Liver (tissue), 9 donors: ENCODE measurements around the gene SRRM1. TPM values are rescaled to one million over a fixed set of nuclear protein-coding genes. Genes with fewer than 3 reads are reported as not detected.

Experiments
- DNase-seq: peaks from one replicate; pipeline ENCODE4 v3.0.0-alpha.2; 2017; ENCODE audit warnings: low spot score
- H3K27ac ChIP-seq, 2 donors: one replicate each; pipeline ENCODE4 v1.7.0; 2013; ENCODE audit warnings: inconsistent platforms in 2 of 2, low read length in 2 of 2, control low read depth in 1 of 2, low read depth in 1 of 2, mild to moderate bottlenecking in 1 of 2
- H3K27me3 ChIP-seq, 4 donors: one replicate each; pipeline versions ENCODE4 v1.6.1 to v1.7.0; 2013; ENCODE audit warnings: low read length in 3 of 4, inconsistent platforms in 1 of 4, mild to moderate bottlenecking in 1 of 4, moderate library complexity in 1 of 4; ENCODE audit not compliant: control insufficient read depth in 4 of 4, insufficient read depth in 4 of 4
- H3K36me3 ChIP-seq, 4 donors: one replicate each; pipeline versions ENCODE4 v1.6.1 to v1.7.0; 2013; ENCODE audit warnings: low read length in 3 of 4, mild to moderate bottlenecking in 3 of 4, low read depth in 1 of 4, moderate library complexity in 1 of 4; ENCODE audit not compliant: control insufficient read depth in 4 of 4, insufficient read depth in 3 of 4
- H3K4me1 ChIP-seq, 4 donors: one replicate each; pipeline versions ENCODE4 v1.6.1 to v1.7.0; 2013; ENCODE audit warnings: low read length in 3 of 4, mild to moderate bottlenecking in 3 of 4, moderate library complexity in 1 of 4; ENCODE audit not compliant: control insufficient read depth in 4 of 4, insufficient read depth in 4 of 4
- H3K4me3 ChIP-seq, 3 donors: one replicate each; pipeline versions ENCODE4 v1.6.1 to v1.7.0; 2013; ENCODE audit warnings: low read length in 3 of 3, control low read depth in 1 of 3, low read depth in 1 of 3, mild to moderate bottlenecking in 1 of 3
- H3K9ac ChIP-seq, 2 donors: one replicate each; pipeline ENCODE4 v1.7.0; 2013; ENCODE audit warnings: low read length in 2 of 2, mild to moderate bottlenecking in 2 of 2, moderate library complexity in 2 of 2, control low read depth in 1 of 2, low read depth in 1 of 2
- H3K9me3 ChIP-seq, 4 donors: one replicate each; pipeline versions ENCODE4 v1.6.1 to v1.7.0; 2013; ENCODE audit warnings: low read length in 3 of 4; ENCODE audit not compliant: control insufficient read depth in 4 of 4
- ATF3 ChIP-seq: IDR thresholded peaks from 2 replicates; pipeline ENCODE4 v1.6.1; 2016; ENCODE audit warnings: antibody characterized with exemption
- CTCF ChIP-seq: fragments of 150-350 bp; IDR thresholded peaks from 2 replicates; pipeline ENCODE4 v1.5.1; 2017; ENCODE audit warnings: improper control_type of control experiment, low read depth, low read length; ENCODE audit not compliant: missing input control
- EGR1 ChIP-seq, 2 donors: IDR thresholded peaks; 2 replicates each; pipeline ENCODE4 v1.6.1; 2016 to 2018; ENCODE audit warnings: antibody characterized with exemption in 2 of 2, low read depth in 2 of 2
- FOXA1 ChIP-seq: IDR thresholded peaks from 2 replicates; pipeline ENCODE4 v1.6.1; 2016; ENCODE audit warnings: antibody characterized with exemption
- FOXA2 ChIP-seq: IDR thresholded peaks from 2 replicates; pipeline ENCODE4 v1.6.1; 2016; ENCODE audit warnings: antibody characterized with exemption
- HNF4G ChIP-seq: IDR thresholded peaks from 2 replicates; pipeline ENCODE4 v1.6.1; 2016; ENCODE audit warnings: antibody characterized with exemption
- JUND ChIP-seq, 2 donors: IDR thresholded peaks; 2 replicates each; pipeline ENCODE4 v1.6.1; 2016; ENCODE audit warnings: antibody characterized with exemption in 2 of 2
- NR2F2 ChIP-seq: IDR thresholded peaks from 2 replicates; pipeline ENCODE4 v1.6.1; 2016; ENCODE audit warnings: antibody characterized with exemption
- RAD21 ChIP-seq, 2 donors: IDR thresholded peaks; 2 replicates each; pipeline ENCODE4 v1.6.1; 2016; ENCODE audit warnings: antibody characterized with exemption in 2 of 2, mild to moderate bottlenecking in 2 of 2
- RXRA ChIP-seq, 2 donors: IDR thresholded peaks; 2 replicates each; pipeline ENCODE4 v1.6.1; 2017 to 2018; ENCODE audit warnings: antibody characterized with exemption in 2 of 2, mild to moderate bottlenecking in 1 of 2
- SP1 ChIP-seq: IDR thresholded peaks from 2 replicates; pipeline ENCODE4 v1.6.1; 2018; ENCODE audit warnings: antibody characterized with exemption, mild to moderate bottlenecking
- TAF1 ChIP-seq: conservative IDR thresholded peaks from 2 replicates; pipeline ENCODE4 v1.6.1; 2016; ENCODE audit warnings: antibody characterized with exemption, mild to moderate bottlenecking
- YY1 ChIP-seq: IDR thresholded peaks from 2 replicates; pipeline ENCODE4 v1.6.1; 2016; ENCODE audit warnings: antibody characterized with exemption, mild to moderate bottlenecking
- WGBS: extraction: QIAGEN DNeasy Blood & Tissue Kit; methylation state at CpG from one replicate; pipeline ENCODE4 v1.1.7; 2013; 5-methylcytosine and 5-hydroxymethylcytosine counted together
- polyA plus RNA-seq, 2 donors: library from polyadenylated mRNA; stranded (reverse) in 1 of 2; unstranded in 1 of 2; fragments of 200-250 nt in 1 of 2; fragments of >200 nt in 1 of 2; fragmentation: Nextera tagmentation in 1 of 2; extraction: Ambion mirVana in 1 of 2; gene quantifications; one replicate each; pipeline versions ENCODE4 v1.2.1 to v1.2.3, GENCODE V29; 2013 to 2015
- total RNA-seq, 2 donors: library from RNA; depleted of rRNA; stranded (reverse); fragments of >200 nt; gene quantifications; one replicate each; pipeline ENCODE4 v1.2.3, GENCODE V29; 2014
- TF ChIP-seq, protein P1 (sequence below): IDR thresholded peaks from 2 replicates; pipeline ENCODE4 v1.6.1; 2016; ENCODE audit warnings: antibody characterized with exemption
- TF ChIP-seq, protein P2 (sequence below): IDR thresholded peaks from 2 replicates; pipeline ENCODE4 v1.6.1; 2016; ENCODE audit warnings: antibody characterized with exemption
- donor health status: healthy.
- donor health status: healthy.
- donor health status: healthy.
- donor health status: healthy.
- donor health status: healthy.

The SRRM1 gene
- total and polyA plus RNA-seq, 4 donors, result 18.4 to 66.0 (median 31.6) TPM

DNA sequence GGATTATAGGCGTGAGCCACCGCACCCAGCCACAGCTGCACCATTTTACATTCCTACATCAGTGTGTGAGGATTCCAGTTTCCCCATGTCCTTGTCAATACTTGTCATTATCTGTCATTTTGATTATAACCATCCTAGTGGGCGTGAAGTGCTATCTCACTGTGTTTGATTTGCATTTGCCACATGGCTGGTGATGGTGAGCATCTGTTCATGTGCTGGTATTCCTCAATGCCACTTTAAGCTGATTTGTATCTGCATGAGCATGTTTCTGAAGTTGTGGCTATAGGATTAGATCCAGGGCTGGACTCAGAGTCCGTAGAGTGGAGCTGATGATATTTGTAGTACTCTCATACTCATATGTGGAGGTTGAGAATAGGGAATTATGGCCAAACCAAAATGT is 36.6 kb downstream of the SRRM1 start:
- DNase-seq, result no peak
- H3K4me1 ChIP-seq, result no peaks in the 10 kb centered on the region
- H3K27ac ChIP-seq, result no peak overlapping the region
- H3K27me3 ChIP-seq, result no peaks in the 10 kb centered on the region
- H3K4me3 ChIP-seq, result no peak overlapping the region
- WGBS, result 97% methylated on average over 4 of the region's 4 CpGs
- H3K9ac ChIP-seq, result no peak overlapping the region
- H3K9me3 ChIP-seq, result no peaks in the 10 kb centered on the region
- TF ChIP-seq FOXA2 (no peak), NR2F2 (no peak), SP1 (no peak), RAD21 (IDR thresholded peaks at IDR 0.05) (no peak), JUND (IDR thresholded peaks at IDR 0.05) (no peak), RXRA (IDR thresholded peaks at IDR 0.05) (no peak), YY1 (no peak), TAF1 (no peak), ATF3 (no peak), EGR1 (IDR thresholded peaks at IDR 0.05; ENCODE audit: low read depth in 2 of 2) (no peak), HNF4G (no peak), FOXA1 (no peak)
- TF ChIP-seq, protein P1, sequence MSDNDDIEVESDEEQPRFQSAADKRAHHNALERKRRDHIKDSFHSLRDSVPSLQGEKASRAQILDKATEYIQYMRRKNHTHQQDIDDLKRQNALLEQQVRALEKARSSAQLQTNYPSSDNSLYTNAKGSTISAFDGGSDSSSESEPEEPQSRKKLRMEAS, result no peak
- TF ChIP-seq, protein P2, sequence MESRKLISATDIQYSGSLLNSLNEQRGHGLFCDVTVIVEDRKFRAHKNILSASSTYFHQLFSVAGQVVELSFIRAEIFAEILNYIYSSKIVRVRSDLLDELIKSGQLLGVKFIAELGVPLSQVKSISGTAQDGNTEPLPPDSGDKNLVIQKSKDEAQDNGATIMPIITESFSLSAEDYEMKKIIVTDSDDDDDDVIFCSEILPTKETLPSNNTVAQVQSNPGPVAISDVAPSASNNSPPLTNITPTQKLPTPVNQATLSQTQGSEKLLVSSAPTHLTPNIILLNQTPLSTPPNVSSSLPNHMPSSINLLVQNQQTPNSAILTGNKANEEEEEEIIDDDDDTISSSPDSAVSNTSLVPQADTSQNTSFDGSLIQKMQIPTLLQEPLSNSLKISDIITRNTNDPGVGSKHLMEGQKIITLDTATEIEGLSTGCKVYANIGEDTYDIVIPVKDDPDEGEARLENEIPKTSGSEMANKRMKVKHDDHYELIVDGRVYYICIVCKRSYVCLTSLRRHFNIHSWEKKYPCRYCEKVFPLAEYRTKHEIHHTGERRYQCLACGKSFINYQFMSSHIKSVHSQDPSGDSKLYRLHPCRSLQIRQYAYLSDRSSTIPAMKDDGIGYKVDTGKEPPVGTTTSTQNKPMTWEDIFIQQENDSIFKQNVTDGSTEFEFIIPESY, result no peak
- H3K36me3 ChIP-seq, result peaks cover 2 to 12% (median 6%) of the 10 kb centered on the region in 4 donors

GRCh38 chr1:24683713-24684162 is 40.6 kb downstream of the SRRM1 start:
- no peak overlapping the region for H3K27ac ChIP-seq
- H3K36me3 ChIP-seq, result no peaks in the 10 kb centered on the region
- no peak overlapping the region for H3K9ac ChIP-seq
- no peaks in the 10 kb centered on the region for H3K27me3 ChIP-seq
- TF ChIP-seq CTCF (no peak), NR2F2 (no peak), FOXA1 (no peak), ATF3 (no peak), JUND (IDR thresholded peaks at IDR 0.05) (no peak)
- TF ChIP-seq, protein P2, result no peak
- TF ChIP-seq, protein P1, result no peak
- DNase-seq, result no peak
- 65% methylated on average over 6 of the region's 6 CpGs for WGBS
- no peaks in the 10 kb centered on the region for H3K9me3 ChIP-seq
- H3K4me3 ChIP-seq, result no peak overlapping the region
- peaks cover 0 to 7% (median 5%) of the 10 kb centered on the region in 4 donors for H3K4me1 ChIP-seq
